Measurements from ENCODE around the gene NFIC.

The NFIC gene

GRCh38 chr19:3513229-3514140, 147.1 kb downstream of the NFIC start:
- DNase-seq, result no peak

DNA sequence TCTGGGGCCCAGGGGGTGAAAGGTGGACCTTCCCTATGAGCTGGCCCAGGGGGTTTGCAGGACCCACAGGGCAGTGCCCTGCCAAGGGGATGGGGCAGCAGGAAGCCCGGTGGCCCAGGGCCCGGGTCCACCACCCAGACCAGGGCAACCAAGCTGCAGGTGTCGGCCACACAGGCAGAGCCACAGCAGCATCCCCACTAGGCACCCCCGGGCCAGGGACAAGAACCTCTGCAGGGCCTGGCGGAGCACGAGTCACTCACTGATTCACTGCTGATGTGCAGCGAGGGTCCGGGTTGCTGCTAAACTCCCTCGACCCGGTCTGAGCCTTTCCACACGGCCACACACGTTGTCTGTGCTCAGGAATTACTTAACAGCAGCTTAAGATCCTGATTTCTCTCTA, 148.5 kb downstream of the NFIC start:
- DNase-seq, result no peak

- no peak for DNase-seq
These were observed 149.6 kb downstream of the NFIC start for GRCh38 chr19:3515891-3516422.

DNA sequence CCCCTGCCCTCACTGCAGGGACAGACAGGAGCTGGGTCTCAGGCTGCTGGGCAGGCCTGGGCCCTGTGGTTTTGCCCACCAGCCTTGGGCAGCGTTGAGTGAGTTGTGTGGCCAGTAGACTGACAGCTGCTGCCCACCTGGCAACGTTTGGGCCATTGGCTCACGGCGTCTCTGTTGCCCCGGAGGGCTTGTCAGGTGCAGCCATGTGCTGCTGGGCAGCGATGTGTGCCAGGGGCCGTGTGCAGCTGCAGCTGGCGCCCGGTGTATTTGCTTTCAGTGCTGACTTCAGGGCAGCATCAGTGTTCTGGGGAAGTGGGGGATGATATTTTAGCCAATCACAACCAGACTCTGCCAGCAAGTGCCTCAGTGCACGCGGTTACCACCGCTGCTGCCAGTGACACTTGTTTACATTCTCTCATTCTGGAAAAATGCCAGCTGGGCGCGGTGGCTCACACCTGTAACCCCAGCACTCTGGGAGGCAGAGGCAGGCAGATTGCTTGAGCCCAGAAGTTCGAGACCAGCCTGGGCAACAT, 150.4 kb downstream of the NFIC start:
- DNase-seq, result no peak

GRCh38 chr19:3517638-3518037, 151.3 kb downstream of the NFIC start:
- DNase-seq, result no peak

GRCh38 chr19:3518255-3518654, 151.9 kb downstream of the NFIC start:
- DNase-seq, result no peak

- DNase-seq, result no peak
These were observed 152.3 kb downstream of the NFIC start for GRCh38 chr19:3518659-3519058.

Data from activated T-cell treated with anti-CD3 and anti-CD28 coated beads for 4 hours (primary cell).